Esophagus squamous epithelium (tissue), 4 donors: ENCODE results near the gene NPAS2.

Experiments
- POLR2A ChIP-seq, 4 donors: fragments of 450-650 bp; IDR thresholded peaks; one replicate each; pipeline ENCODE4 v1.6.1; 2017; ENCODE audit warnings: antibody characterized with exemption in 4 of 4, mild to moderate bottlenecking in 4 of 4, moderate library complexity in 3 of 4
- TF ChIP-seq, protein P1 (sequence below), 6 experiments: fragments of 450-650 bp in 4 of 6; fragments of 200-600 bp in 2 of 6; sonication (generic) in 2 of 6; IDR thresholded peaks; one replicate each; pipeline ENCODE4 v1.5.1; 2016 to 2019; ENCODE audit warnings: antibody characterized with exemption in 6 of 6, mild to moderate bottlenecking in 4 of 6, moderate library complexity in 4 of 6

DNA sequence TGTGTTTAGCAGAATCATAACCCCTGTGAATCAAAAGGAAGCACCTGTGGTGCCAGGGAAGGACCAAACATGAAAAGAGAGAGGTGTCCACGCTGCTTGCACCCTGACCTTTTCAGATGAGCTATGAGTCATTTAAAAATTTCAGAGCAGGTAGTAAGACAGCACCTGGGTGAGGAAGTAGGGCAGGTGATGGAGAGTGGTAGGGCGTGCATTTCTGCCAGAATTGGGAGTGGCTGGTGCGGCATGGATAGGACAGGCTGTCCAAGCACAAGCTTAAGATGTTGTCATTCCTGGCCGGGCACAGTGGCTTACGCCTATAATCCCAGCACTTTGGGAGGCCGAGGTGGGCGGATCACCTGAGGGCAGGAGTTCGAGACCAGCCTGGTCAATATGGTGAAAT is 36.8 kb downstream of the NPAS2 start:
- TF ChIP-seq, protein P1, sequence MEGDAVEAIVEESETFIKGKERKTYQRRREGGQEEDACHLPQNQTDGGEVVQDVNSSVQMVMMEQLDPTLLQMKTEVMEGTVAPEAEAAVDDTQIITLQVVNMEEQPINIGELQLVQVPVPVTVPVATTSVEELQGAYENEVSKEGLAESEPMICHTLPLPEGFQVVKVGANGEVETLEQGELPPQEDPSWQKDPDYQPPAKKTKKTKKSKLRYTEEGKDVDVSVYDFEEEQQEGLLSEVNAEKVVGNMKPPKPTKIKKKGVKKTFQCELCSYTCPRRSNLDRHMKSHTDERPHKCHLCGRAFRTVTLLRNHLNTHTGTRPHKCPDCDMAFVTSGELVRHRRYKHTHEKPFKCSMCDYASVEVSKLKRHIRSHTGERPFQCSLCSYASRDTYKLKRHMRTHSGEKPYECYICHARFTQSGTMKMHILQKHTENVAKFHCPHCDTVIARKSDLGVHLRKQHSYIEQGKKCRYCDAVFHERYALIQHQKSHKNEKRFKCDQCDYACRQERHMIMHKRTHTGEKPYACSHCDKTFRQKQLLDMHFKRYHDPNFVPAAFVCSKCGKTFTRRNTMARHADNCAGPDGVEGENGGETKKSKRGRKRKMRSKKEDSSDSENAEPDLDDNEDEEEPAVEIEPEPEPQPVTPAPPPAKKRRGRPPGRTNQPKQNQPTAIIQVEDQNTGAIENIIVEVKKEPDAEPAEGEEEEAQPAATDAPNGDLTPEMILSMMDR (IDR thresholded peaks at IDR 0.05) = no peak
- TF ChIP-seq POLR2A (IDR thresholded peaks at IDR 0.05) = no peak
